Measurements from ENCODE around the gene AP1B1. TPM values are rescaled to one million over a fixed set of nuclear protein-coding genes. Genes with fewer than 3 reads are reported as not detected.

Gene AP1B1
- total and polyA plus RNA-seq, 2 of the 8 experiments (the other 6 are each of a cell fraction or from before 2014, with no cell fraction given): 64.2 to 86.8 TPM

- Histone ChIP-seq H3K9ac (replicated peaks in 1 of 4; ENCODE audit: extremely low read depth in 1 of 4, low read depth in 3 of 4, low read length in 3 of 4) (no peak overlapping the region), H3K4me3 (ENCODE audit: extremely low read depth in 1 of 4, insufficient read depth in 2 of 4, low read depth in 3 of 4, low read length in 4 of 4) (no peak overlapping the region), H3K27ac (ENCODE audit: low read depth, low read length) (no peak overlapping the region), H4K91ac (replicated peaks; ENCODE audit: insufficient read length, low read length) (no peak overlapping the region), H3K23me2 (ENCODE audit: low read depth, low read length) (no peaks in the 10 kb centered on the region), H3K9me3 (ENCODE audit: insufficient read depth in 2 of 2, low read depth in 1 of 2, low read length in 1 of 2) (no peaks in the 10 kb centered on the region), H3K79me2 (ENCODE audit: control insufficient read depth in 1 of 2, insufficient read depth in 2 of 2, low read length in 2 of 2) (no peaks in the 10 kb centered on the region), H3K4me2 (ENCODE audit: insufficient read depth in 1 of 2, low read depth in 2 of 2, low read length in 2 of 2) (no peak overlapping the region), H3K27me3 (replicated peaks in 1 of 4; ENCODE audit: control insufficient read depth in 3 of 4, extremely low read depth in 1 of 4, insufficient read depth in 3 of 4, low read length in 3 of 4) (no peaks in the 10 kb centered on the region), H3K79me1 (ENCODE audit: low read depth, low read length) (no peaks in the 10 kb centered on the region), H3K23ac (ENCODE audit: insufficient read length) (no peak overlapping the region), H3K56ac (replicated peaks; ENCODE audit: insufficient read length, low read depth, low read length) (no peak overlapping the region), H2BK15ac (ENCODE audit: low read length) (no peak overlapping the region), H3K18ac (ENCODE audit: extremely low read depth, low read length) (no peak overlapping the region), H2BK20ac (ENCODE audit: low read length) (no peak overlapping the region), H3K14ac (ENCODE audit: insufficient read length) (no peak overlapping the region), H2BK12ac (ENCODE audit: low read depth, low read length) (no peak overlapping the region), H3K36me3 (ENCODE audit: control insufficient read depth in 2 of 4, insufficient read depth in 4 of 4, low read length in 3 of 4) (no peaks in the 10 kb centered on the region), H2BK5ac (ENCODE audit: low read depth, low read length) (no peak overlapping the region), H2AK5ac (ENCODE audit: low read depth, low read length) (no peak overlapping the region), H4K5ac (ENCODE audit: insufficient read length, low read depth, low read length) (no peak overlapping the region), H2AFZ (ENCODE audit: low read length) (no peak overlapping the region), H2BK120ac (replicated peaks; ENCODE audit: low read depth, low read length) (no peak overlapping the region), H3K4me1 (replicated peaks in 1 of 4; ENCODE audit: control insufficient read depth in 3 of 4, insufficient read depth in 4 of 4, low read length in 3 of 4) (no peaks in the 10 kb centered on the region), H4K8ac (ENCODE audit: extremely low read depth, insufficient read depth, low read length) (no peak overlapping the region), H4K20me1 (replicated peaks in 1 of 2; ENCODE audit: control insufficient read depth in 1 of 2, insufficient read depth in 2 of 2, low read length in 2 of 2) (no peaks in the 10 kb centered on the region), H3K4ac (replicated peaks; ENCODE audit: insufficient read length, low read depth, low read length) (no peak overlapping the region)
- WGBS, 2 experiments (ENCODE audit: extremely low coverage in 1 of 2, insufficient coverage in 1 of 2, insufficient read length in 1 of 2, insufficient replicate concordance in 2 of 2, low coverage in 1 of 2, low lambda C conversion rate in 2 of 2, missing lambda C conversion rate in 1 of 2): 94% methylated on average over 2 of the region's 2 CpGs; no CpG with 5 or more reads in 1 of the 2 experiments
- ChIA-PET POLR2A (ENCODE audit: partially characterized antibody) (no interaction called here), CTCF (ENCODE audit: partially characterized antibody) (no interaction called here)
- DNase-seq (ENCODE audit: low read depth in 1 of 2, low spot score in 2 of 2) (no peak), FAIRE-seq (no peak)
- no peak for TF ChIP-seq SP1 (IDR thresholded peaks at IDR 0.05; ENCODE audit: low read depth, low read length)
Observed at GRCh38 chr22:29400576-29400975, 12.2 kb upstream of the AP1B1 start.

Data from H1 (cell line).